B cell (primary cell): ENCODE data around the gene RNASE7. TPM values are rescaled to one million over a fixed set of nuclear protein-coding genes. Genes with fewer than 3 reads are reported as not detected.

Experiments used
- ATAC-seq: fragments of 200-7000 bp; cut with Tn5 transposase; one replicate; pipeline ENCODE4 v1.10.0; 2021; ENCODE audit warnings: low read depth, mild to moderate bottlenecking, moderate number of reproducible peaks, moderate library complexity
- CTCF ChIA-PET: fragments of 350-600 bp; sonication (Branson Sonifier 250); formaldehyde crosslinking; loops from one replicate; lab custom pipeline; 2021; ENCODE audit warnings: antibody characterized with exemption, inconsistent platforms; lab: Charles Lee
- POLR2A ChIA-PET: fragments of 350-600 bp; sonication (Branson Sonifier 250); formaldehyde crosslinking; loops from one replicate; lab custom pipeline; 2021; ENCODE audit warnings: antibody characterized with exemption; lab: Charles Lee
- DNase-seq: peaks from one replicate; pipeline ENCODE4 v3.0.0; 2013
- H2AFZ ChIP-seq: 2 replicates; pipeline ENCODE4 v1.6.1; 2012; ENCODE audit warnings: mild to moderate bottlenecking, low read depth, low read length; ENCODE audit not compliant: insufficient read depth, poor library complexity, severe bottlenecking
- H3K27ac ChIP-seq, 2 donors: 1 replicate in 1 of 2; 2 replicates in 1 of 2; pipeline ENCODE4 v1.5.1; 2012 to 2013; ENCODE audit warnings: low read length in 2 of 2, mild to moderate bottlenecking in 2 of 2, moderate library complexity in 1 of 2
- H3K27me3 ChIP-seq, 4 experiments: fragments of 200-600 bp in 1 of 4; sonication (generic) in 1 of 4; replicated peaks in 1 of 4; 1 replicate in 2 of 4; 2 replicates in 2 of 4; pipeline versions ENCODE4 v1.6.1 to v1.7.0; 2013 to 2016; ENCODE audit warnings: low read length in 3 of 4, mild to moderate bottlenecking in 2 of 4, mixed read lengths in 1 of 4, moderate library complexity in 1 of 4; ENCODE audit not compliant: insufficient read depth in 4 of 4, control insufficient read depth in 3 of 4; ENCODE audit errors: control extremely low read depth in 1 of 4
- H3K36me3 ChIP-seq, 2 experiments: replicated peaks in 1 of 2; 1 replicate in 1 of 2; 2 replicates in 1 of 2; pipeline versions ENCODE4 v1.6.1 to v1.7.1; 2013; ENCODE audit warnings: low read length in 1 of 2; ENCODE audit not compliant: insufficient read depth in 2 of 2, control insufficient read depth in 1 of 2; ENCODE audit errors: control extremely low read depth in 1 of 2, extremely low read depth in 1 of 2
- H3K4me1 ChIP-seq, 2 donors: fragments of 200-600 bp in 1 of 2; sonication (generic) in 1 of 2; 1 replicate in 1 of 2; 2 replicates in 1 of 2; pipeline versions ENCODE4 v1.5.1 to v1.6.1; 2013 to 2017; ENCODE audit warnings: low read length in 2 of 2; ENCODE audit not compliant: control insufficient read depth in 2 of 2, insufficient read depth in 2 of 2
- H3K4me2 ChIP-seq: replicated peaks from 2 replicates; pipeline ENCODE3; 2012; ENCODE audit warnings: mild to moderate bottlenecking, low read depth, low read length; ENCODE audit not compliant: poor library complexity, severe bottlenecking
- H3K4me3 ChIP-seq, 5 experiments: fragments of 200-600 bp in 1 of 5; sonication (generic) in 1 of 5; 1 replicate in 3 of 5; 2 replicates in 2 of 5; pipeline versions ENCODE4 v1.5.1 to v1.7.0; 2011 to 2016; ENCODE audit warnings: low read length in 4 of 5, mild to moderate bottlenecking in 4 of 5, low read depth in 2 of 5, control low read depth in 1 of 5, moderate library complexity in 1 of 5; ENCODE audit not compliant: insufficient read depth in 1 of 5; ENCODE audit errors: control extremely low read depth in 1 of 5, extremely low read depth in 1 of 5
- H3K79me2 ChIP-seq: fragments of 200-600 bp; sonication (generic); one replicate; pipeline ENCODE4 v1.6.0; 2016; ENCODE audit warnings: low read length; ENCODE audit not compliant: control insufficient read depth, insufficient read depth
- H3K9ac ChIP-seq: fragments of 200-600 bp; sonication (generic); 2 replicates; pipeline ENCODE4 v1.6.1; 2017; ENCODE audit warnings: mild to moderate bottlenecking, low read length, moderate library complexity
- H3K9me3 ChIP-seq, 3 donors: one replicate each; pipeline versions ENCODE4 v1.6.1 to v1.7.1; 2013; ENCODE audit warnings: low read length in 2 of 3; ENCODE audit not compliant: control insufficient read depth in 2 of 3, insufficient read depth in 1 of 3; ENCODE audit errors: control extremely low read depth in 1 of 3
- H4K20me1 ChIP-seq: 2 replicates; pipeline ENCODE4 v1.6.0; 2012; ENCODE audit warnings: mild to moderate bottlenecking, low read length; ENCODE audit not compliant: insufficient read depth, control insufficient read depth, poor library complexity, severe bottlenecking
- H3K27ac Mint-ChIP-seq: one replicate; pipeline ENCODE4 v1.8.0; 2021; ENCODE audit warnings: mixed read lengths
- H3K27me3 Mint-ChIP-seq: one replicate; pipeline ENCODE4 v1.8.0; 2021; ENCODE audit warnings: mixed read lengths
- H3K4me1 Mint-ChIP-seq: one replicate; pipeline ENCODE4 v1.8.0; 2021; ENCODE audit warnings: mixed read lengths
- H3K4me3 Mint-ChIP-seq: one replicate; pipeline ENCODE4 v1.8.0; 2021; ENCODE audit warnings: mixed read lengths
- H3K9me3 Mint-ChIP-seq: one replicate; pipeline ENCODE4 v1.8.0; 2022; ENCODE audit warnings: mixed read lengths; ENCODE audit not compliant: insufficient read depth
- EZH2 ChIP-seq: IDR thresholded peaks from 2 replicates; pipeline ENCODE4 v1.6.1; 2012; ENCODE audit warnings: borderline replicate concordance, low read depth, mild to moderate bottlenecking, moderate library complexity, low read length; ENCODE audit not compliant: insufficient read depth, poor library complexity, severe bottlenecking
- WGBS: methylation state at CpG from one replicate; pipeline ENCODE4 v1.1.5; 2013; ENCODE audit warnings: missing lambda C conversion rate; ENCODE audit not compliant: insufficient coverage; 5-methylcytosine and 5-hydroxymethylcytosine counted together
- intact Hi-C: fragments of 100-400 bp; cut with micrococcal nuclease; formaldehyde crosslinking; loops from one replicate; pipeline ENCODE4 v1.10.0; 2022
- polyA plus RNA-seq: library from polyadenylated mRNA; depleted of rRNA; stranded (reverse); fragments of >200 nt; gene quantifications from 2 replicates; pipeline ENCODE4 v1.2.3, GENCODE V29; 2012
- total RNA-seq, 2 donors: library from RNA; stranded (reverse); fragments of 120-200 nt in 1 of 2; gene quantifications; 1 replicate in 1 of 2; 2 replicates in 1 of 2; pipeline versions ENCODE4 v1.2.3 to v1.2.4, GENCODE V29; 2013 to 2022
- TF ChIP-seq, protein P1 (sequence below): fragments of 200-600 bp; IDR thresholded peaks from one replicate; pipeline ENCODE4 v1.8.0; 2022; ENCODE audit warnings: antibody characterized with exemption, mild to moderate bottlenecking

Gene RNASE7
- total and polyA plus RNA-seq, 2 donors (not counting 1 experiment from before 2014, with no cell fraction given): not detected

DNA sequence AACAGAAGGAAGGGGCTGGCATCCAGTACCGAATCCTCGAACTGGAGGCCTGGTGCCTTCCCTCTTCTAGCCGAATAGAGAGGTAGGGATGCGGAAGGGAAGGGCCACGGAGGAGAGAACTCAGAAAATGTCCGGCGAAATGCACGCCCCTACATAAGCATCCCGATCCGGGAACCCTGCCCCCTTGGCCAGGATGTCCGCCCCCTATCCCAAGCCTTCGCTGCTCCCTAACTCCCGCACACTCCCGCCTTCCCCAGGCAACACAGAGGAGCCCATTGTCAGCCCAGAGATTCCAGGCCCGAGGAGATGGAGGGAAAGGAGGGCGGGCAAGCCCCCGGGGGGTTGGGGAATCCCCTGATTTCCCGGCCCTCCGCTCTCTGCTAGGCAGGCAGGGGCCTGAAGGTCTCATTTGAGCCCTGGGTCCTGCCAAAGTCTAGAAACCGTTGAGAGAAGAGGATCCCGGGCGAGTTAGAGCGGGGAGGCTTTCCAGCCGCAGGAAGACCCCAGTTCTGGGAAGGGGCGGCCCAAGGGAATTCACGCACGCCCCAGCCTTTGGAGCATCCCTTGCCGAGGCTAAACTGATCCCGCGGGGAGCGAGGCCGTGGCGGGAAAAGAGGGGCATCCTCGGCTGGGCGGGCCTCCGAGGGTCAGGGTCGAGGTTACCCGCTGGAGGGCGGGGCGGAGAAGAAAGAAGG, 27.4 kb downstream of the RNASE7 start:
- H3K4me3 ChIP-seq: peak overlapping the region; percentile 8 to 69 (median 53)
- peaks cover 34 to 40% of the 10 kb centered on the region in 2 donors for H3K4me1 ChIP-seq
- ATAC-seq (no peak), DNase-seq (peak; percentile 56)
- no peaks in the 10 kb centered on the region for H3K79me2 ChIP-seq
- no peaks in the 10 kb centered on the region for H3K36me3 ChIP-seq
- POLR2A ChIA-PET: interaction anchor here (2.7 kb wide), 1 partner anchor 35 kb away, joined by 27 read pairs; no protein-coding TSS in a partner anchor
- intact Hi-C loops: loop anchor here (2.0 to 5.0 kb wide), 2 partner anchors 45 to 488 kb away; partner anchors contain the start of gene NDRG2
- H3K9ac ChIP-seq: peak overlapping the region; percentile 70
- H3K27me3 ChIP-seq: peaks cover 0 to 50% (median 18%) of the 10 kb centered on the region in 4 experiments
- WGBS: 1% methylated on average over 37 of the region's 40 CpGs
- Mint-ChIP-seq H3K4me3 (peak overlapping the region; percentile 85), H3K4me1 (peaks cover 44% of the 10 kb centered on the region), H3K27ac (peak overlapping the region; percentile 41), H3K9me3 (no peaks in the 10 kb centered on the region), H3K27me3 (peaks cover 34% of the 10 kb centered on the region)
- H3K9me3 ChIP-seq: peaks cover 0 to 9% (median 0%) of the 10 kb centered on the region in 3 donors
- H3K27ac ChIP-seq: no peak overlapping the region
- H3K4me2 ChIP-seq: peak overlapping the region; percentile 97
- TF ChIP-seq EZH2: peak; percentile 11
- TF ChIP-seq, protein P1, sequence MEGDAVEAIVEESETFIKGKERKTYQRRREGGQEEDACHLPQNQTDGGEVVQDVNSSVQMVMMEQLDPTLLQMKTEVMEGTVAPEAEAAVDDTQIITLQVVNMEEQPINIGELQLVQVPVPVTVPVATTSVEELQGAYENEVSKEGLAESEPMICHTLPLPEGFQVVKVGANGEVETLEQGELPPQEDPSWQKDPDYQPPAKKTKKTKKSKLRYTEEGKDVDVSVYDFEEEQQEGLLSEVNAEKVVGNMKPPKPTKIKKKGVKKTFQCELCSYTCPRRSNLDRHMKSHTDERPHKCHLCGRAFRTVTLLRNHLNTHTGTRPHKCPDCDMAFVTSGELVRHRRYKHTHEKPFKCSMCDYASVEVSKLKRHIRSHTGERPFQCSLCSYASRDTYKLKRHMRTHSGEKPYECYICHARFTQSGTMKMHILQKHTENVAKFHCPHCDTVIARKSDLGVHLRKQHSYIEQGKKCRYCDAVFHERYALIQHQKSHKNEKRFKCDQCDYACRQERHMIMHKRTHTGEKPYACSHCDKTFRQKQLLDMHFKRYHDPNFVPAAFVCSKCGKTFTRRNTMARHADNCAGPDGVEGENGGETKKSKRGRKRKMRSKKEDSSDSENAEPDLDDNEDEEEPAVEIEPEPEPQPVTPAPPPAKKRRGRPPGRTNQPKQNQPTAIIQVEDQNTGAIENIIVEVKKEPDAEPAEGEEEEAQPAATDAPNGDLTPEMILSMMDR: no peak
- H2AFZ ChIP-seq: peak overlapping the region; percentile 43
- no peaks in the 10 kb centered on the region for H4K20me1 ChIP-seq
- CTCF ChIA-PET: interaction anchor here (1.3 to 6.4 kb wide), 11 partner anchors 8 to 67 kb away, joined by 4 to 276 read pairs (median 73); partner anchors contain the start of gene TMEM253
